ENCODE data around the gene SMARCA5. TPM values are rescaled to one million over a fixed set of nuclear protein-coding genes. Genes with fewer than 3 reads are reported as not detected.

SMARCA5 gene
- total RNA-seq, 1 experiment from 2014 or later: 37.4 TPM

GRCh38 chr4:143564472-143564871 lies 51.0 kb downstream of the SMARCA5 start:
- H3K4me3 Mint-ChIP-seq (ENCODE audit: low read depth, unreplicated experiment): no peak overlapping the region
- no peak for DNase-seq
- H3K9me3 Mint-ChIP-seq (ENCODE audit: low read depth, unreplicated experiment): no peaks in the 10 kb centered on the region
- H3K4me1 Mint-ChIP-seq (ENCODE audit: low read depth, unreplicated experiment): no peaks in the 10 kb centered on the region
- peaks cover 1% of the 10 kb centered on the region for H3K36me3 Mint-ChIP-seq (ENCODE audit: insufficient read depth, unreplicated experiment)
- peaks cover 8% of the 10 kb centered on the region for H3K27me3 Mint-ChIP-seq (ENCODE audit: unreplicated experiment)
- no TSS peak for BruUV-seq (replicated peaks)
- intact Hi-C loops (cut with micrococcal nuclease; ENCODE audit: unreplicated experiment): no loop called here
- TF ChIP-seq, protein P1, sequence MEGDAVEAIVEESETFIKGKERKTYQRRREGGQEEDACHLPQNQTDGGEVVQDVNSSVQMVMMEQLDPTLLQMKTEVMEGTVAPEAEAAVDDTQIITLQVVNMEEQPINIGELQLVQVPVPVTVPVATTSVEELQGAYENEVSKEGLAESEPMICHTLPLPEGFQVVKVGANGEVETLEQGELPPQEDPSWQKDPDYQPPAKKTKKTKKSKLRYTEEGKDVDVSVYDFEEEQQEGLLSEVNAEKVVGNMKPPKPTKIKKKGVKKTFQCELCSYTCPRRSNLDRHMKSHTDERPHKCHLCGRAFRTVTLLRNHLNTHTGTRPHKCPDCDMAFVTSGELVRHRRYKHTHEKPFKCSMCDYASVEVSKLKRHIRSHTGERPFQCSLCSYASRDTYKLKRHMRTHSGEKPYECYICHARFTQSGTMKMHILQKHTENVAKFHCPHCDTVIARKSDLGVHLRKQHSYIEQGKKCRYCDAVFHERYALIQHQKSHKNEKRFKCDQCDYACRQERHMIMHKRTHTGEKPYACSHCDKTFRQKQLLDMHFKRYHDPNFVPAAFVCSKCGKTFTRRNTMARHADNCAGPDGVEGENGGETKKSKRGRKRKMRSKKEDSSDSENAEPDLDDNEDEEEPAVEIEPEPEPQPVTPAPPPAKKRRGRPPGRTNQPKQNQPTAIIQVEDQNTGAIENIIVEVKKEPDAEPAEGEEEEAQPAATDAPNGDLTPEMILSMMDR (IDR thresholded peaks at IDR 0.05; ENCODE audit: unreplicated experiment): no peak
- CTCF ChIA-PET: no interaction called here
- H3K27ac Mint-ChIP-seq (ENCODE audit: unreplicated experiment): no peak overlapping the region

DNA sequence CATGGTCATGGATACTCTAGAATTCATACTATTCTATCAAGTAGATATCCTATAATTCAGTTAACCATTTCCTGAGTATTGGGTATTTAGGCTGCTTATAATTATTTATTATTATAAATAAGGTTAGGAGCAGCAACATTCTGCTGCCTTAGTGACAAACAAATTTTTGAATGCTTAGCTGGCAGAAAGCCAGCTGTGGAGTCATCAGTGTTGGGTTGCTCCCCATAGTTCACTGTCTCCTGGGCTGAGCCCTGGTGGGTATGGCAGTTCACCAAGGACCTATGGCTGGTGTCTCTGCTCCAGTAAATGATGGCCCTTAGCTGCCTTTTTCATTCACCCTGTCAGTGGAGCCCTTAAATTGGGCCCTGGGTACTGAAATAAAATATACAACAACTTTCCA lies 61.8 kb downstream of the SMARCA5 start:
- TF ChIP-seq, protein P1 (IDR thresholded peaks at IDR 0.05; ENCODE audit: unreplicated experiment): no peak
- Mint-ChIP-seq H3K4me1 (ENCODE audit: low read depth, unreplicated experiment) (no peaks in the 10 kb centered on the region), H3K36me3 (ENCODE audit: insufficient read depth, unreplicated experiment) (no peaks in the 10 kb centered on the region), H3K4me3 (ENCODE audit: low read depth, unreplicated experiment) (no peak overlapping the region), H3K9me3 (ENCODE audit: low read depth, unreplicated experiment) (peaks cover 4% of the 10 kb centered on the region), H3K27me3 (ENCODE audit: unreplicated experiment) (no peaks in the 10 kb centered on the region), H3K27ac (ENCODE audit: unreplicated experiment) (no peak overlapping the region)
- DNase-seq: no peak
- no TSS peak for BruUV-seq (replicated peaks)
- CTCF ChIA-PET: no interaction called here
- intact Hi-C loops (cut with micrococcal nuclease; ENCODE audit: unreplicated experiment): loop anchor here (10.0 kb wide), 1 partner anchor 189 kb away; no protein-coding TSS in a partner anchor

DNA sequence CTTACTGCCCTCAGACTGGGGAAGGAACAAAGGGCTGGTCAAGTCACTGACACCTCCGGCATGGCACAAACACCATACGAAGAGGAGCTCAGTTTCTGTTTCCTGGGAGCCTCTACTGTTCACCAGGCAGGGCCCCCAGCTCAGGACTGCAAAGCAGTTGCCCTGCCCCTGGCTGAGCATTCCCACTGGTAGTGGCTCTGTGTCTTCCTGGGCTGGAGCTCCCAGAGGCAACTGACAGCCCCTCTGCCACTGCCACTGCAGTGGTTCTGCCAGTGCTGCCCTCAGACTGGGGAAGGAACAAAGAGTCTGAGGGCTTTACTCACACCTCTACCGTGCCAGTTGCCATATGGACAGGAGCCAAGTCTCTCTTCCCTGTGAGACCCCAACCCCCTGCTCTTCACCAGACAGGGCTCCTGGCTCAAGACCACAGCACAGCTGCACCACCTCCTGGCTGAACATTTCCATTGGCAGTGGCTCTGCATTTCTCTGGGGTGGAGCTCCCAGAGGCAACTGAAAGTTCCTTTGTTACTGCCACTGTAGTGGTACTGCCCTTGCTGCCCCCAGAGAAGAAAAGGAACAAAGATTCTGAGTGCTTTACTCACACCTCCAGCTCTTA lies 67.9 kb downstream of the SMARCA5 start:
- no peaks in the 10 kb centered on the region for H3K4me1 Mint-ChIP-seq (ENCODE audit: low read depth, unreplicated experiment)
- BruUV-seq (replicated peaks): no TSS peak
- no peak overlapping the region for H3K4me3 Mint-ChIP-seq (ENCODE audit: low read depth, unreplicated experiment)
- CTCF ChIA-PET: interaction anchor here (1.3 kb wide), 1 partner anchor 22 kb away, joined by 4 read pairs; no protein-coding TSS in a partner anchor
- intact Hi-C loops (cut with micrococcal nuclease; ENCODE audit: unreplicated experiment): no loop called here
- no peak overlapping the region for H3K27ac Mint-ChIP-seq (ENCODE audit: unreplicated experiment)
- TF ChIP-seq, protein P1 (IDR thresholded peaks at IDR 0.05; ENCODE audit: unreplicated experiment): no peak
- no peak for DNase-seq
- H3K27me3 Mint-ChIP-seq (ENCODE audit: unreplicated experiment): no peaks in the 10 kb centered on the region
- no peaks in the 10 kb centered on the region for H3K36me3 Mint-ChIP-seq (ENCODE audit: insufficient read depth, unreplicated experiment)
- peaks cover 3% of the 10 kb centered on the region for H3K9me3 Mint-ChIP-seq (ENCODE audit: low read depth, unreplicated experiment)

GRCh38 chr4:143585548-143585947 lies 72.0 kb downstream of the SMARCA5 start:
- H3K27me3 Mint-ChIP-seq (ENCODE audit: unreplicated experiment): peaks cover 2% of the 10 kb centered on the region
- CTCF ChIA-PET: no interaction called here
- no peak overlapping the region for H3K4me3 Mint-ChIP-seq (ENCODE audit: low read depth, unreplicated experiment)
- TF ChIP-seq, protein P1 (IDR thresholded peaks at IDR 0.05; ENCODE audit: unreplicated experiment): no peak
- no peak overlapping the region for H3K27ac Mint-ChIP-seq (ENCODE audit: unreplicated experiment)
- DNase-seq: no peak
- no peaks in the 10 kb centered on the region for H3K4me1 Mint-ChIP-seq (ENCODE audit: low read depth, unreplicated experiment)
- peaks cover 3% of the 10 kb centered on the region for H3K9me3 Mint-ChIP-seq (ENCODE audit: low read depth, unreplicated experiment)
- H3K36me3 Mint-ChIP-seq (ENCODE audit: insufficient read depth, unreplicated experiment): no peaks in the 10 kb centered on the region
- intact Hi-C loops (cut with micrococcal nuclease; ENCODE audit: unreplicated experiment): no loop called here
- no TSS peak for BruUV-seq (replicated peaks)
